NAMALWA (cell line): Measurements from ENCODE around the gene METTL16.
A peak's percentile ranks its signal among the peaks of the same experiment; 100 is the strongest.

Experiments
- DNase-seq: peaks from one replicate; pipeline ENCODE4 v3.0.0-alpha.2; 2015; ENCODE audit warnings: low spot score

METTL16 gene

DNA sequence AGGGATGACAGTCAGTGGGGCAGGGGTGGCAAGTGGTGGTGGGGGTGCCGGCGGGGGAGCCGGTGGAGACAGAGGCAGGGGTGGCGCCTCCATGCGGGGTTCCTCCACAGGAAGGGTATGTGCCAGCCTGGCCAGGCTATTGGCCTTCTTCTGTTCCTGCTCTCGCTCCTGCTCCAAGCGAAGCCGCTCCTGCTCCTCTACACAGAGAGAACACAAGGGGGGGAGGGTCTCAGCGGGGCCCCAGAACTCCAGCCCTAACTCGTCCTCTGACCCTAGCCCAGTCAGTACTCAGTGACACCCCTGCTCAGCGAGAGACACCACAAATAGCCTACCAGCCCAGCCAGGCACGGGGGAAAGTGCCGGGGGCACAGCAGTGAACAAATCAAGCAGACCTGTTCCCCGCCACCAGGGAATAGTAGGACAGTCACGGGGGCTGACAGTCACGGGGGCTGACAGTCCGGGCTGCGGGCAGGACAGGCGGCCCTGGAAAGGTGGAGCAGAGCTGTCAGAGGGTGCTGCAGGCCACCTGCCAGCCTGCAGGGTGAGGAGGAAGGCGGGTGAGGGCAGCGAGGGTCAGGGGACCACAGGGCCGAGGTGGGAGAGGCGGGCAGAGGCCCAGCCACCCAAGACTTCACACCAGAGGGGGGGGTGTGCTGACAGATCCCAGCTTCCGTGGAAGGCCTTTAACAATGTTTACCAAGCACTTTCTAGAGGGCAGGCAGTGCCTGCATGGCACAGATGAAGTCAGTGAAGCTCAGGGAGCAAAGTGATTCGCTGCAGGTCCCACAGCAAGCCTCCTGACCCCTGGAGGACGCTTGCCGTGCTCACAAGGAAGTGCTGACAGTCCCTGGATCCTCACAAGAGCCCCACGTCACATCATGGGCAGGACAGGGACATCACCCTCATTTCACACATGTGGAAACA lies 116.2 kb downstream of the METTL16 start:
- no peak for DNase-seq

GRCh38 chr17:2394775-2395201 lies 116.9 kb downstream of the METTL16 start:
- no peak for DNase-seq

DNA sequence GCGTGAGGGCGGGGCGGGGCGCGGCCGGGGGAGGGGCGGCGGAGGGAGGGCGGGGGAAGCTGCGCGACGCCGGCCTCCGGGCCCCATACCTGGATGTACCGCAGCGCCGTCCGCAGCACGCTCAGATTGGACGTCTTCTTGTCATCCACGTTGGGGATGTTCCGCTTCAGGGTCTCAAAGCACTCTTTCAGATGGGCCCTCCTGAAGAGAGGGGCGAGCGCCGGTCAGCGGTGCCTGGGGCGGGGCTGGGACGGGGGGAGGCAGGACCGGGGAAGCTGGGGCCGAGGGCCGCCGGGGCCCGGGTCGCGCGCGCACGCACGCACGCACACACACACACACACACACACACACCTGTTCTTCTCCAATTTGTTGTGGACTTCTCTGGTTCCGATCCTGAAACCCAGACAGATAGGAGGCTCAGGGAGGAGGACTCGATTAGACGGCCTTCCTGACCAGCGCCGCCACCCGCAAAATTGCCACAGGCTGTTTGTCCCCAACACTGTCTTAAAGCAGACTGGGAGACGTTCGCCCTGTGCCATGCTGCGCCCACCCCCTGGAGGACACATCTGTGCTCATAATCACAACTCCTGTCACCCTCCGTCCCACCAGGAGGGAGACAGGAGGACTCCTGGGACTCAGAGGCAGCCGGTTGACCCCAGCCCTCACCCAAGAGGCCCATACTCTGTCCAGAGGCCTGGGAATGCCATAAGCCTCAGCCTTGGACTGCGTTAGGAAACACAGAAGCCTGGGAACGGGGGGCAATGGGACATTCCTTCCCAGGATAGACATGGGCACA lies 117.5 kb downstream of the METTL16 start:
- no peak for DNase-seq

GRCh38 chr17:2393174-2393953 lies 118.3 kb downstream of the METTL16 start:
- peak; percentile 83 for DNase-seq

GRCh38 chr17:2392252-2393173 lies 119.2 kb downstream of the METTL16 start:
- DNase-seq, result peak; percentile 90

GRCh38 chr17:2391597-2392251 lies 120.0 kb downstream of the METTL16 start:
- DNase-seq, result no peak

- no peak for DNase-seq
Measured at GRCh38 chr17:2390199-2390836, 121.4 kb downstream of the METTL16 start.

GRCh38 chr17:2388683-2389055 lies 123.0 kb downstream of the METTL16 start:
- no peak for DNase-seq

DNA sequence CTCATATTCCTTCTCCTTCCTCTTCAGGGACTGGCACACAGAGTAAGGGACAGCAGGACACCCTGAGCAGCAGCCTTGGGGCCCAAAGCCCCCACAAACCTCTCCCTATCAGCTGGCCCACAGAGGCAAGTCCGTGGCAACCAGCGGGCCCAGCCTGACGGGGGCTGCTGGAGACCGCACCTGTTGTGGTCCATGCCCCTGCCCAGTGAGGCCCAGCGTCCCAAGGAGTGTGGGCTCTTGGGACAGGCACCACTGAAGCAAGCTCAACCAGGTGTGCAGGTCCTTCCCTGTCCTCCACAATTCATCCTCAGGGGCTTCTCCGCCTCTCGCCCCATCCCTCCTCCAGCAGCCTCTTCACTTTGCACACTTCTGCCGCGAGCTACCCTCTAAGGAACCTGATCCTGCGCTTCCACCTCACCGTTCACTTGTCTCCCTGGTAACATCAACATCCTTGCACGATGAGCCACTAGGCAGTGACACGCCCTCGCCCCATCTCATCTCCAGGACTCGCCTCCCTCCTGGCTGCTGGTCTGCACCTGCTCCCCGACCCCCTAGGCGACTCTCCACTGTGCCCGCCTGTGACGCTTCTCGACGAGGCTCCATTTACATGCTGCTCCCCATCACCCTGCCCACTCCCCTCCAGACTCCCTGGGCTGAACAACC lies 123.5 kb downstream of the METTL16 start:
- no peak for DNase-seq

GRCh38 chr17:2387086-2388019 lies 124.3 kb downstream of the METTL16 start:
- DNase-seq, result no peak

DNA sequence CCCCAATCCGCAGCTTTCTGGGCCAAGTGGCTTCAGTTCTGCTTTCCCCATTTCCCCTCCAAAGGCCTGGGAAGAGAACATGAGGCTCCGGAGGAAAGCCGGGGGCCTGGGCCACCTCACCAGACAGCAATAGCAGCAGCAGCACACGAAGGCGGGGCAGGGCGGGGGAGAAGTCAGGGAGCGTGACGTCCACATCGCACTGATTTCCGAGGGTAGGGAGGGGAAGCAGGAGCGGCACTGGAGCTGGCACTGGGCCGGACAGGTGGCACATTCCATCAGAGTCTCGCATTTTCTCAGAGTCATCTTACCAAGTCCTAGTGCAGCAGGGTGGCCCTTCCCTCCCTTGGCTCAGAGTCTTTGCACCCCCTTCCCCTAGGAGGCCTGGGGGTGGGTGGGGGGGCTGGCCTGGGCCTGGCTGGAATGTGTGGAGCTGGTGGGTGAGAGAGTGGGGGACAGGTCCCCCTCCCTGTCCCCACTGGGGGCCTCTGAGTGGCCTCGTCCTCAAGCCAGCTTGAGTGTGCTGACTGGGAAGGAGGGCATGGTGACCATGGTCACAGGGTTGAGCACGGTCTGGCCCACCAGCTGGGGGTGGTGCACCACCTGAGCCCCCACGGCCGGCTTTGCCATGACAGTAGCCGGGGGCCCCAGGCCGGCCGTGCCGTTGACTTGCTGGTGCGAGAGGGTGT lies 125.1 kb downstream of the METTL16 start:
- no peak for DNase-seq

DNA sequence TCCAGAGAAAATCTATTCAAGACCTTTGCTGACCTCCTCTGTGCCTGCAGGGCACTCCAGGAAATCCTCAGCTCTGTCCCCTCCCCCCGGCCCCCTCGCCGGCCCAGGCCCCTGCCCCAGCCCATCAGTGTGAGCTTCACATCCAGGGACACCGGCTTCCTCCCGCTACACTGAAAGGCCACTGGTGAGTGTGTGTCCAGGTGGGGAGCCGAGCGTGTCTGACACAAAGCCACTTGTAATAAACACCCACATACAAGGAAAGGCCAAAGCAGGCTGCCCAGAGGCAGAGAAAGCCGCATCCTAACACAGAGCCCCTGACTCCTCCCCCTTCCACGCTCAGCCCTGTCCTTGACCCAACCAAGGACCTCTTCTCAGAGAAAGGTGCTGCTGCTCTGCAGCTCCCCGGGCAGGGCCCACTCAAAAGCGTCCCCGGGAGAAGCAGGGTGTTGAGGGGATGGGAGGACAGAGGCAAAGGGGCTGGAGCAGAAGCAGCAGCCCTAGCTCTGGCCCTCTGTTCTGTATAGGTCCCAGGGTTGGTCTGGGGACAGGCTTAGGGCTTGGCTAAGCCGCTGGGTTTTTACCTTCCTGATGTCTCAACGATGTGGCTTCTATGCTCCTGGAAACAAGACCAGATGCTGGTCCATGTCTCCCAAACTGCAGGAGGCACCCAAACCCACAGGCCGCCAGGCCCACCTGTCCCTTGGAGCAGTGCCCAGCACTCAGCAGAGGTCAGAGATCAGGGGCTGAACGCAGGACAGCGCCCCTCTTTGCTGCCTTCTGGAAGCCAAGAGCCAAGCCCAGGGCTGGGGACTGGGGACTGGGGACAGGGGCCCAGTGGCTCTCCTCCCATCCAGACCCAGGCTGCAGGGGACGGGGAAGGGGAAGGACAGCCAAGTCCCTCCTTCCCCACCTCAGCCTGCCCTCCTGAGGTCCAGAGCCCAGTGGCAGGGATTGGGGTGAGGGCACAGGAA lies 126.2 kb downstream of the METTL16 start:
- no peak for DNase-seq

- DNase-seq, result no peak
Measured at GRCh38 chr17:2384439-2385127, 127.1 kb downstream of the METTL16 start.

GRCh38 chr17:2383628-2384167 lies 128.0 kb downstream of the METTL16 start:
- no peak for DNase-seq

GRCh38 chr17:2380950-2381649 lies 130.6 kb downstream of the METTL16 start:
- DNase-seq, result no peak
